Effector CD8-positive, alpha-beta T cell (primary cell): ENCODE measurements around the gene COLEC11.
"Not testable (repeated sequence)": the region's sequence is repeated elsewhere in the genome, so short reads cannot be mapped to it uniquely, and the experiment has no call there.

Experiments used
- DNase-seq: peaks from one replicate; lab custom pipeline; 2025; lab: John Stamatoyannopoulos, UW

Gene COLEC11

GRCh38 chr2:3625186-3625585, 30.3 kb downstream of the COLEC11 start:
- no peak for DNase-seq

GRCh38 chr2:3626118-3626811, 31.4 kb downstream of the COLEC11 start:
- DNase-seq, result no peak

- no peak for DNase-seq
Observed at GRCh38 chr2:3626812-3627499, 32.0 kb downstream of the COLEC11 start.

GRCh38 chr2:3627500-3628100, 32.7 kb downstream of the COLEC11 start:
- no peak for DNase-seq

- DNase-seq, result no peak
Observed at GRCh38 chr2:3628241-3628679, 33.3 kb downstream of the COLEC11 start.

- DNase-seq, result no peak
Observed at GRCh38 chr2:3628800-3629199, 33.9 kb downstream of the COLEC11 start.

GRCh38 chr2:3630631-3631030, 35.7 kb downstream of the COLEC11 start:
- no peak for DNase-seq

- no peak for DNase-seq
Observed at GRCh38 chr2:3631161-3631850, 36.4 kb downstream of the COLEC11 start.

- DNase-seq, result no peak
Observed at GRCh38 chr2:3631851-3632659, 37.1 kb downstream of the COLEC11 start.

- no peak for DNase-seq
Observed at GRCh38 chr2:3633089-3633981, 38.4 kb downstream of the COLEC11 start.

GRCh38 chr2:3633982-3634595, 39.2 kb downstream of the COLEC11 start:
- no peak for DNase-seq

GRCh38 chr2:3634596-3635121, 39.7 kb downstream of the COLEC11 start:
- no peak for DNase-seq

- DNase-seq, result no peak
Observed at GRCh38 chr2:3635171-3635974, 40.5 kb downstream of the COLEC11 start.

- DNase-seq, result not testable (repeated sequence)
Observed at GRCh38 chr2:3635975-3636327, 41.0 kb downstream of the COLEC11 start.

- DNase-seq, result no peak
Observed at GRCh38 chr2:3636586-3637310, 41.8 kb downstream of the COLEC11 start.

- DNase-seq, result no peak
Observed at GRCh38 chr2:3637311-3637675, 42.4 kb downstream of the COLEC11 start.

- DNase-seq, result no peak
Observed at GRCh38 chr2:3637692-3638455, 43.0 kb downstream of the COLEC11 start.

GRCh38 chr2:3638456-3638810, 43.5 kb downstream of the COLEC11 start:
- DNase-seq, result no peak
